GM12875 (cell line): ENCODE measurements around the gene RHPN2.
"Not testable (repeated sequence)": the region's sequence is repeated elsewhere in the genome, so short reads cannot be mapped to it uniquely, and the experiment has no call there.

Experiments used
- H3K4me3 ChIP-seq: one replicate; pipeline ENCODE4 v1.5.1; 2011; ENCODE audit warnings: low read depth, low read length, control low read depth
- TF ChIP-seq, protein P1 (sequence below): IDR thresholded peaks from 2 replicates; pipeline ENCODE4 v1.5.1; 2011; ENCODE audit warnings: low read depth, mild to moderate bottlenecking, control low read depth, inconsistent platforms, low read length, moderate library complexity, borderline replicate concordance; ENCODE audit not compliant: insufficient read depth

Gene RHPN2

GRCh38 chr19:33000510-33000909, 64.2 kb downstream of the RHPN2 start:
- TF ChIP-seq, protein P1, sequence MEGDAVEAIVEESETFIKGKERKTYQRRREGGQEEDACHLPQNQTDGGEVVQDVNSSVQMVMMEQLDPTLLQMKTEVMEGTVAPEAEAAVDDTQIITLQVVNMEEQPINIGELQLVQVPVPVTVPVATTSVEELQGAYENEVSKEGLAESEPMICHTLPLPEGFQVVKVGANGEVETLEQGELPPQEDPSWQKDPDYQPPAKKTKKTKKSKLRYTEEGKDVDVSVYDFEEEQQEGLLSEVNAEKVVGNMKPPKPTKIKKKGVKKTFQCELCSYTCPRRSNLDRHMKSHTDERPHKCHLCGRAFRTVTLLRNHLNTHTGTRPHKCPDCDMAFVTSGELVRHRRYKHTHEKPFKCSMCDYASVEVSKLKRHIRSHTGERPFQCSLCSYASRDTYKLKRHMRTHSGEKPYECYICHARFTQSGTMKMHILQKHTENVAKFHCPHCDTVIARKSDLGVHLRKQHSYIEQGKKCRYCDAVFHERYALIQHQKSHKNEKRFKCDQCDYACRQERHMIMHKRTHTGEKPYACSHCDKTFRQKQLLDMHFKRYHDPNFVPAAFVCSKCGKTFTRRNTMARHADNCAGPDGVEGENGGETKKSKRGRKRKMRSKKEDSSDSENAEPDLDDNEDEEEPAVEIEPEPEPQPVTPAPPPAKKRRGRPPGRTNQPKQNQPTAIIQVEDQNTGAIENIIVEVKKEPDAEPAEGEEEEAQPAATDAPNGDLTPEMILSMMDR, result no peak

DNA sequence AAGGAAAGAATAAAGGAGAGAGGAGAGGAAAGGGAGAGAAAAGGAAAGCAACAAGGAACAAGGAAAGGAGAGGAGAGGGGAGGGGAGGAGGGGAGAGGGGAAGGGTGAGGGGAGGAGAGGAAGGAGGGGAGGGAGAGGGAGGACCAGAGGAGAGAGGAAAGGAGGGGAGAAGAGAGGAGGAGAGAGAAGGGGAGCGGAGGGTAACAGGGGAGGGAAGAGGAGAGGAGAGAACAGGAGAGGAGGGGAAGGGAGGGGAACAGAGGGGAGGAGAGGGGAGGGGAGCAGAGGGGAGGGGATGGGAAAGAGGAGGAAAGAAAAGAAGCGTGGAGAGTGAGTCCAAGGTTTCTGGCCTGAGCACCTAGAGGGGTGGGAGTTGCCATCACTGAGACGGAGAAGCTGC, 66.0 kb downstream of the RHPN2 start:
- H3K4me3 ChIP-seq, result no peak overlapping the region
- TF ChIP-seq, protein P1, result no peak

More at GRCh38 chr19:33000510-33000909, 64.2 kb downstream of the RHPN2 start:
- H3K4me3 ChIP-seq, result no peak overlapping the region

DNA sequence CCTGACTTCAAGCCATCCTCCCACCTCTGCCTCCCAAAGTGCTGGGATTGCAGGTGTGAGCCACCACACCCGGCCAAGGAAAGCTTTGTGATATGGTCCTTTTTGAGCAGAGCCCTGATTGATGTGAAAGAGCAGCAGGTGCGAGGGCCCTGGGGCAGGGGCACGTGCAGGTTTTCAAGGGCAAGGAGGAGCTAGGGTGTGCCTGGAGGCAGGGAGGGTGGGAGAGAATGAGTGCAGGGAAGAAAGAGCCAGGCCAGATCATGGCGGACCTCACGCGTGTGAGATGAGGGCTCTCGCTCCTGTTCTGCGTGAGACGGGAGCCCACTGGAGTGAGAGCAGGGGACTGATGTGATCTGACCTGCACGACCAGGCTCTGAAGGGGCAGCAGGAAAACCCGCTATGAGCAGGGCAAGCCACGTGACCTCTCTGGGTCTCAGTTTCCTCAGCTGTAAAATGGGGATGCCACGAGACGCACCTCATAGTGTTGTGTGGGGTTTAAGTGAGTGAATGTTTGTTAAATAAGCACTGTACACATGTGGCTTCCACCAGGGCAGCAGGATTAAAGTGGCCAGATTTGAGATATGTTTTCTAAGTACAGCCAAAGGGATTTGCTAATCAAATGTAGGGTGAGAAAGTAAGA, 66.9 kb downstream of the RHPN2 start:
- TF ChIP-seq, protein P1, result no peak
- no peak overlapping the region for H3K4me3 ChIP-seq

- H3K4me3 ChIP-seq, result not testable (repeated sequence)
Observed at GRCh38 chr19:32997061-32997464, 67.6 kb downstream of the RHPN2 start.

GRCh38 chr19:32995966-32996365, 68.7 kb downstream of the RHPN2 start:
- H3K4me3 ChIP-seq, result not testable (repeated sequence)

- H3K4me3 ChIP-seq, result no peak overlapping the region
- TF ChIP-seq, protein P1, result no peak
Observed at GRCh38 chr19:32988724-32989123, 76.0 kb downstream of the RHPN2 start.

DNA sequence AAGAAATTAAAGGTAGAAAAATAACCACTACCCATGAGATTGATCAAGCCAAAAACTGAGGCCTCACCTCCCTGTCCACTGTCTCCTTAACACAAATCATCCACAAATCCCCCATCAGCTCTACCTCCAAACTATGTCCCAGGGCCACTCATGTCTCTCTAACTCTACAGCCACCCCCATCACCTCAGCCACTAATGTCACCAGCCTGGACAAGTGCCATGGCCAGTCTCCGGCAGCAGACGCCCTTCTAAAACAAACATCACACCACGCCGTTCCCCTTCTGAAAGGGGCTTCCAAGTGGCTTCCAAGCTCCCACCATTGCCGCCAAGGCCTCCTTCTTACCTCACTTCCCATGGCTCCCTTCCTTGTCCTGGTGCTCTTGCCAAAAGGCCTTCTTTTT, 76.4 kb downstream of the RHPN2 start:
- H3K4me3 ChIP-seq, result not testable (repeated sequence)

GRCh38 chr19:32982488-32982887, 82.2 kb downstream of the RHPN2 start:
- not testable (repeated sequence) for H3K4me3 ChIP-seq

GRCh38 chr19:32979807-32980206, 84.9 kb downstream of the RHPN2 start:
- H3K4me3 ChIP-seq, result not testable (repeated sequence)

- not testable (repeated sequence) for H3K4me3 ChIP-seq
Observed at GRCh38 chr19:32977813-32978212, 86.9 kb downstream of the RHPN2 start.

DNA sequence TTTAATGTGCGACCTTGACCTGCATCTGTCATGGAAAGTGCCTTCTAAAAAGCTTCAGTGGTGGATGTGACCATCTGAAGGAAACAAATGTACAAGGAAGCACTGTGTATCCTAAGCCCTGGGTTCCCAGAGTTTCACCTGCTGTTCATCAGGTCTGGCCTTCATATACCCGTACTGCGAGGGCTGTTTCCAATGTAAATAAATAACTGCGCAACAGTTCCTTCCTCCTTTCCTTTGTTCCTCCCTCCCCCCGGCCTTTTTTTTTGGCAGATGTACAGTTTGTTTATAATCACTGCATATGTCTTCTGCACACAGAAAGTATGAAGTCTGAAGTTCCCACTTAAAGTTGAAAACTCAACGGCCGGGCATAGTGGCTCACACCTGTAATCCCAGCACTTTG, 87.4 kb downstream of the RHPN2 start:
- no peak overlapping the region for H3K4me3 ChIP-seq
- TF ChIP-seq, protein P1, result no peak
